ENCODE results near the gene AGPS.
"Not testable (repeated sequence)": the region's sequence is repeated elsewhere in the genome, so short reads cannot be mapped to it uniquely, and the experiment has no call there.

Gene AGPS

GRCh38 chr2:177392373-177393202 is at the start of gene AGPS:
Gene AGPS (plus strand): TSS chr2:177392773. CDS start chr2:177392790, 17 bp downstream.
- peak; percentile 58 for DNase-seq

- no peak for DNase-seq
These were observed 48.8 kb upstream of the AGPS start for GRCh38 chr2:177343773-177344172.

- DNase-seq: no peak
These were observed 48.3 kb upstream of the AGPS start for GRCh38 chr2:177344316-177344715.

GRCh38 chr2:177346192-177346591 is 46.4 kb upstream of the AGPS start:
- no peak for DNase-seq

- DNase-seq: no peak
These were observed 45.0 kb upstream of the AGPS start for GRCh38 chr2:177347570-177347969.

GRCh38 chr2:177348118-177348654 is 44.4 kb upstream of the AGPS start:
- DNase-seq: no peak

- DNase-seq: no peak
These were observed 43.6 kb upstream of the AGPS start for GRCh38 chr2:177348733-177349693.

- not testable (repeated sequence) for DNase-seq
These were observed 41.9 kb upstream of the AGPS start for GRCh38 chr2:177350624-177351023.

- not testable (repeated sequence) for DNase-seq
These were observed 41.5 kb upstream of the AGPS start for GRCh38 chr2:177351121-177351520.

- no peak for DNase-seq
These were observed 40.0 kb upstream of the AGPS start for GRCh38 chr2:177352441-177353186.

- peak; percentile 39 for DNase-seq
These were observed 39.4 kb upstream of the AGPS start for GRCh38 chr2:177353187-177353478.

- not testable (repeated sequence) for DNase-seq
These were observed 38.0 kb upstream of the AGPS start for GRCh38 chr2:177354541-177354940.

GRCh38 chr2:177355874-177356273 is 36.7 kb upstream of the AGPS start:
- DNase-seq: peak; percentile 11

- peak; percentile 42 for DNase-seq
These were observed 32.6 kb upstream of the AGPS start for GRCh38 chr2:177359836-177360595.

GRCh38 chr2:177362499-177362898 is 30.1 kb upstream of the AGPS start:
- DNase-seq: no peak

GRCh38 chr2:177363332-177363731 is 29.2 kb upstream of the AGPS start:
- DNase-seq: no peak

- not testable (repeated sequence) for DNase-seq
These were observed 26.8 kb upstream of the AGPS start for GRCh38 chr2:177365764-177366163.

- DNase-seq: not testable (repeated sequence)
These were observed 24.6 kb upstream of the AGPS start for GRCh38 chr2:177368023-177368422.

GRCh38 chr2:177379354-177379753 is 13.2 kb upstream of the AGPS start:
- no peak for DNase-seq

- DNase-seq: no peak
These were observed 12.4 kb upstream of the AGPS start for GRCh38 chr2:177380181-177380580.

GRCh38 chr2:177383935-177384334 is 8.6 kb upstream of the AGPS start:
- no peak for DNase-seq

GRCh38 chr2:177385151-177385550 is 7.4 kb upstream of the AGPS start:
- no peak for DNase-seq
